ENCODE results near the gene CPNE9.
A peak's percentile ranks its signal among the peaks of the same experiment; 100 is the strongest.

CPNE9 gene, protein sequence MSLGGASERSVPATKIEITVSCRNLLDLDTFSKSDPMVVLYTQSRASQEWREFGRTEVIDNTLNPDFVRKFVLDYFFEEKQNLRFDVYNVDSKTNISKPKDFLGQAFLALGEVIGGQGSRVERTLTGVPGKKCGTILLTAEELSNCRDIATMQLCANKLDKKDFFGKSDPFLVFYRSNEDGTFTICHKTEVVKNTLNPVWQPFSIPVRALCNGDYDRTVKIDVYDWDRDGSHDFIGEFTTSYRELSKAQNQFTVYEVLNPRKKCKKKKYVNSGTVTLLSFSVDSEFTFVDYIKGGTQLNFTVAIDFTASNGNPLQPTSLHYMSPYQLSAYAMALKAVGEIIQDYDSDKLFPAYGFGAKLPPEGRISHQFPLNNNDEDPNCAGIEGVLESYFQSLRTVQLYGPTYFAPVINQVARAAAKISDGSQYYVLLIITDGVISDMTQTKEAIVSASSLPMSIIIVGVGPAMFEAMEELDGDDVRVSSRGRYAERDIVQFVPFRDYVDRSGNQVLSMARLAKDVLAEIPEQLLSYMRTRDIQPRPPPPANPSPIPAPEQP

DNA sequence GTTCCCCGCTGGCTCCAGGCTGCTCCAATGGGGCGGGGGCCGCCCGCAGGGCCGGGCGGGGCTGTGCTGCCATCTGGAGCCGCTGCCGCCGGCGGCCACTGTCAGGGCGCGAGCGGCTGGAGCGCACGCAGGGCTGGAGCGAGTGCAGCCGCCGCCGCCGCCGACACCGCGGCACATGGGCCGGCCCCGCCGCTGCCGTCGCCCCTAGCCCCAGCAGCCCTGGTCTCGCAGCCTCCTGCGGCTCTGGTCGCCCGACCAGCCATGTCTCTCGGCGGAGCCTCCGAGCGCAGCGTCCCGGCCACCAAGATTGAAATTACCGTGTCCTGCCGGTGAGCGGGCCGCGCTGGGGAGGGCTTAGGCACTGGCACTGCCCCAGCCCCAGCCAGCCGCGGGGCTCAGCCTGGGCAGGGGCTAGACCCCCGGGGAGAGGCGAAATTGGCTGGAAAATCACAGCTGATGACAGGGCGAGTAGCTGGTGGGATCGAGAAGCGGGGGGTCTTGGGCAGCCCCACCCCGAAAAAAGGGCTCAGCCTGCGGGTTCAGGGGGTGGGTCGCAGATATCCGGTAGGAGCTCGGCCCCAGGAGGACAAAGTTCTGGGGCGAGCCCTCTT, at the start of gene CPNE9:
Gene CPNE9 (plus strand): TSS at position 98 of the 611 bp plus-strand sequence. CDS start 164 bp downstream, at position 262.
- peak; percentile 13 for DNase-seq (ENCODE audit: low spot score)

DNA sequence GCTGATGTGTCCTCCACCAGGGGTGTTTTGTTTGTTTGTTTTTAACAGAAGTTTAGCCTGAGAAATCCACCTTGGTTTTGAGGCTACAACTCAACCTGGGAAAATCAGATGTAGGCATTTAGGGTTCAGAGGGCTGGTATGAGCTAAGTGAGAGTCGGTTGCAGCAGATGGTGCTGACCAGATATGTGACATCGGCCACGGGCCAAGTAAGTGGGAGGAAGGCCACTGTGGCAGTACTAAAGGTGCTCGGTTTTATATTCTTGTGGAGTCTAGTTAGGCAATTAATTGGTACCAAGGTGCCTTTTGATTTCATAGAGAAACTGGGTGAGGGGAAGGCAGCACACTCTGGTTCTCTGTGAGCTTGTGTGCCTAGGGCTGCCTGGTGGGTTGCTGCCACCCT, 43.8 kb upstream of the CPNE9 start:
- no peak for DNase-seq (ENCODE audit: low spot score)

GRCh38 chr3:9660972-9661371, 42.7 kb upstream of the CPNE9 start:
- DNase-seq (ENCODE audit: low spot score): no peak

DNA sequence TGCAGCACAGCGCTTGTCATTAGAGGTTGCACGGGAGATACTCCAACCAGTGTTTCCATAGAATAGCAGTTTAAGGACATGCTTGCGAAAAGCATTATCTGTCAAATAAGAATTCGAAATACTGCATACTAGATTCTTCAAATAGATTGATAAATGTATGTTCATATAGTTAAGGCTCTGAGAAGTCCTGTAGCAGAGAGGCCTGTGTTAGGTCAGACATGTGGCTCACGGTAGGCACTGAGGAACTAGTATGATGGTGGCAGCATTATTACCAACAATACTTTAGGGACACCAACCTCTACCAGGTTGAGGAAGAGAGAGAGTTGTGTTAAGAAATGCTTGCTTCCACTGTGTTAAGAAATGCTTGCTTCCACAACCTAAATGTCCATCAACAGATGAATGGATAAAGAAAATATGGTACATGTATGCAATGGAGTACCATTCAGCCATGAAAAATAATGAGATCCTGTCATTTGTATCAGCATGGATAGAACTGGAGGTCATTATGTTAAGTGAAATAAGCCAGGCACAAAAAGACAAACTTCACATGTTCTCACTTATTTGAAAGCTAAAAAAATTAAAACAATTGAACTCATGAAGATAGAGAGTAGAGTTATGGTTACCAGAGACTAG, 39.4 kb upstream of the CPNE9 start:
- DNase-seq (ENCODE audit: low spot score): no peak

- DNase-seq (ENCODE audit: low spot score): no peak
Observed at GRCh38 chr3:9666704-9667445, 36.8 kb upstream of the CPNE9 start.

GRCh38 chr3:9669277-9669676, 34.4 kb upstream of the CPNE9 start:
- no peak for DNase-seq (ENCODE audit: low spot score)

DNA sequence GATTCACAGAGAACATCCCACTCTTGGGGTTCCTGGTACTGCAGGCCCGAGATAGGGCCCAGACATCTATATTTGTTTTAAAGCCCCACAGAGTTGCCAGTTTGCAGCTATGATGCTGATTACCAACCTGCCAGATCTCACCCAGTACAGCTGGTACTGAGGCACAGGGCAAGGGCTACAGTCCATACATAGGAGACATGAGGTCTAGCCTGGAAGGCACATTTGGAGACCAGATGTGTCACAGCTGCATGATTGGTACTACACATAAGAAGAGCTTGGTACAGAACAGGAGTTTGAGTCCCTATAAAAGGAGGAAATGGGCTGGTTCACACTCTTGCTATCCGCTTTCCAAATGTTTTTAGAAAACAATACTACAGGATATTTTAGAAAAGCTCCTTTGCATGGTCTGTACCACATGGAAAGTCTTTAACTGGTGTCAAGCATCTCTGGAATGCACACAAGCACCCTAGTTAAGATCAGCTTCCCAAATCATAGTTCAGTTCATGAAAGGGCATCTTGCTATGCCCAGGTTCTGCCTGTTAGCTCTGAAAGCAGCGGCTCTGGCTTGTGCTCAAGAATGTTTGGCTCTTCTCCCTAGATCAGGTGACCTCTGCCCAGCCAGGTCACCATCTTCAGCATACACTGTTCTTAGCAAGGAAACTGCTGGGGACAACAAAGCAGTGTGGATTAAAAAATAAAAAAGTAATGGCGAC, 33.8 kb upstream of the CPNE9 start:
- peak; percentile 43 for DNase-seq (ENCODE audit: low spot score)

GRCh38 chr3:9673082-9673481, 30.6 kb upstream of the CPNE9 start:
- no peak for DNase-seq (ENCODE audit: low spot score)

DNA sequence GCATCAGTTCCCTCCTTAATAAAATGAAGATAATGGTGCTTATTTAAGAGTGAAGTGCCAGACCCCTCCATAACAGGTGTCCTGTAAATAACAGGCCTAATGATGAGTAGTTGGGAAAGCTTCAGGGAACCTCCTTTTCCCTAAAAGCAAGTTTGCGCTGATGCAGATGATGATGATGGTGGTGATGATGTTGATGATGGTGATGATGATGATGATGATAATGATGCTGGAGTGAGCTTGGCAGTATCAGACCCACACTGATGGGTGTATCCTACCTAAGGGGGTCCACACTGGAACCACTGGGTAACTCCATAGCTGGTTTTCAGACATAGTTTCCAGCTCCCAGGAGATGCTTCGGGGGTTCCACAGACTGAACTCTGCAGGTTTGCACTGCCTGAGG, 29.9 kb upstream of the CPNE9 start:
- no peak for DNase-seq (ENCODE audit: low spot score)

DNA sequence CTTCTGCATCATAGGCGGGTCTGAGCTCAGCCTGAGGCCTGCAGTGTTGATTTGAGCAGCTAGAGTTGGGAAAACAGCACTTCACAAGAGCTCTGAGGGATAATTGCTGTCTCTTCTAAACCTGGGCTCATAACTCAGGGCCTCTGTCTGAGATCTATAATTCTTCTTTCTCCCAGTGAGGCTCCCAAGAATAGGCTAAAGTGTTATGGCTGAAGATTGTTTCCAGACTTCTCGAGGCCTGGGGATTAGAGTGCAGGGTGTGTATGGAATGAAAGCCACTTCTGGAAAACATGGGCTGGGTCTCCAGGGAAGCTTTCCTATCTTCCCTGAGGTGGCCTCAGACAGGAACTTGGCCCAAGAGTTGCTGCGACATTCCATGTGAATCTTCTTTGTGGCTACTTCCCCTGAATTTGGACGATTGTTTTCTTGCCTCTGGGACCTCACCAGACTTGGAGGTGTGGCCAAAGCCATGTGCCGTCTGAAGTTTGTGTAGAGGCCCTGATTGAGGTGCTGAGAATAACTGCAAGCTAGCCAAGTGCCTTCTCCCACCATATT, 27.8 kb upstream of the CPNE9 start:
- DNase-seq (ENCODE audit: low spot score): no peak

DNA sequence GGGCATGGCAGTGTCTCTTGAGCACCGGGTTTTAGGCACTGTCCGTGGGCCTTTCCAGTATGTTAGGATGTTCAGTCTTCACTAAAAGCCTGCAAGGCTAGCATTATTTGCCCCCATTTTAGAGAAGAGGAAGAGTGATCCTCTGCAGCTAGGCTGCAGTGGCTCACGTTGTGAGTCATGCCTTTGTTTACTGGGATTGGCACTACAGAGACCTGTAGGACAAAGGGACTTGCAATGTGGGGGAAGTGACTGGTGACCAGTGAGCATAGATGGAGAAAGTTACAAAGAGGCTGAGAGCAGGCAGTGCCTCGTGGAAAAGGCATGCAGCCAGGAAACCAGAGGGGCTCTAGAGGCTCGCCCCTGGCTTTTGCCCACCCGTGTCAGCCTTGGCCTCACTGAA, 26.8 kb upstream of the CPNE9 start:
- peak; percentile 11 for DNase-seq (ENCODE audit: low spot score)

- no peak for DNase-seq (ENCODE audit: low spot score)
Observed at GRCh38 chr3:9678493-9678892, 25.1 kb upstream of the CPNE9 start.

GRCh38 chr3:9679476-9680080, 24.1 kb upstream of the CPNE9 start:
- DNase-seq (ENCODE audit: low spot score): no peak

DNA sequence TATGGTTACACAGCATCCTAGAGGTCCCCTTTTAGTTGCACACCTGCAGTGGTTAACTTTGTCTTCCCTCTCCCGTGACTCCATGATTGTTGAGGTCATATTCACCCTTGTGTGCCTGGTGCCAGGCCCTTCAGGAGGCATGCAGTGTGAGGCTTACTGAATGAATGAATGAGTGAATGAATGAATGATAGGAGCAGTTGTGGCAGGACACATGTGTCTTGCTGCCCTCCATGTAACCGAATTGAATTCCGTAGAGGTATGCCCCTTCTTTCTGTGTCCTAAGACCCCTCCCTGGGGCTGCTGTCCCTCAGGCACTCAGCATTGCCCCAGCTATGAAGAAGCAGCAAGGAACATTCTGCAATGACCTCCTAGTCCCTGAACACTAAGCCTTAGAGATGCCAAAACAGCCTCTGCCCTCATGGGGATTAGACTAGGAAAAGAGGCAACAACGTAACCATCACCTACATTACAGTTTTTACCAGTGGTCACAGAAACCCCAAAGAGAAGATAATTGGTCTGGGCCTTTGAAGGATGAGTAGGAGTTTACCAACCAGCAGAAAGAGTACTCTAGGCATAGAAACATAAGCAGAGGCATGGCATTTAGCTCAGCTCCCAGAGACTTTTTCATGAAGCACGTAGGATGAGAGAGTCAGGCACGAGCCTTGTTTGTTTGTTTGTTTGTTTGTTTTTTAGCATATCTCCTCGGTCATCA, 22.5 kb upstream of the CPNE9 start:
- DNase-seq (ENCODE audit: low spot score): no peak

DNA sequence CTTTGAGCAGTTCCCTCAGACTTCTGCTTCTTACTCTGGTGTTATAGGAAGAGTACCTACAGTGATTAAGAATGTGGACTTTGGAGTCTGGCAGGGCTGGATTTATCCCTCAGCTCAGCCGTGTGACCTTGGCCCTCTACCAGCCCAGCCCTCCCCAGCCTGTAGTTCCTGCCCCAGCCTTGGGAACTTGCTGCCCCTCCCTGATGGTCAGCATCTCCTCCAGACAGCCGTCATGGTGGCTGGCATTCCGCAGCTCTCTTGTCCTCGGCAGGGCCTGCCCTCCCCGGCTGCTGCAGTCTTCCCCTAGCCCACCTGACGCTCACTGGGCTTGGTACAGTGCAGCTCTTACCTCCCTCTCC, 21.9 kb upstream of the CPNE9 start:
- no peak for DNase-seq (ENCODE audit: low spot score)

DNA sequence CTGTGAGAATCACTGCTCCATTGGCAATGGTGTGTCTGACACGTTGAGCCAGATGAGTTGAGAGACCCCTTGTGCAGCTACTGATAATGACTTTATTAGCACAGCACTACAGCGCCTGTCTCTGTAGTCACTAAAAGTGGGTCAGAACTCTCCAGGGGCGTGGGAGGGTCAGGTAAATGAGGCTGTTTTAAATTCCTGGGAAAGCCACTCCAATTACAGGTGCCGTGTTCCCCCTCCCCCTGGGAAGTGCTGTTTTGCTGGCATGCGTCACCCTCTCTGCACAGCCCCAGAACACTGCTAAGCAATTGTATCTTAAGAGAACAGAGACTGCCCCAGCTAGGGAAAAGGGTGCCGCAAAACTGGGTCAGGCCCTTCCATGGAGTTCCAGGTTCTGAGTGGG, 21.5 kb upstream of the CPNE9 start:
- no peak for DNase-seq (ENCODE audit: low spot score)

DNA sequence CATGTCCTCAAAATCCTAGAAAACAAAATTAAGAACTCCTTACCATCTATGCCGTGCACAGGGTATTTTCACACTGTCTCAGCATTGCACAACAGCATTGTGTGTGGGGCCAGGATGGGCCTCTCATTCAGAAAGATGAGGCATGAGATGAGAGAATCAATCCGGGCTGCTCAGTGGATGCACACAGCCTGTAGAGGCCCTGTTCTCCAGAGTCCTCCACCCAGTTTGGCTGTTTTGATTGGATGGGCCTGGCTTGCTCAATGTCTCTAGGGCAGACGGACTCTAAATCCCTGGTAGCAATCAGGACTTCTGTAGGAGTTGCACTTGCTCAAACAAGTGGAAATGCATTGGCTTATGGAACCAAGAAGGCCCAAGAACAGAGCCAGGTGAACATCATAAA, 20.2 kb upstream of the CPNE9 start:
- DNase-seq (ENCODE audit: low spot score): no peak

DNA sequence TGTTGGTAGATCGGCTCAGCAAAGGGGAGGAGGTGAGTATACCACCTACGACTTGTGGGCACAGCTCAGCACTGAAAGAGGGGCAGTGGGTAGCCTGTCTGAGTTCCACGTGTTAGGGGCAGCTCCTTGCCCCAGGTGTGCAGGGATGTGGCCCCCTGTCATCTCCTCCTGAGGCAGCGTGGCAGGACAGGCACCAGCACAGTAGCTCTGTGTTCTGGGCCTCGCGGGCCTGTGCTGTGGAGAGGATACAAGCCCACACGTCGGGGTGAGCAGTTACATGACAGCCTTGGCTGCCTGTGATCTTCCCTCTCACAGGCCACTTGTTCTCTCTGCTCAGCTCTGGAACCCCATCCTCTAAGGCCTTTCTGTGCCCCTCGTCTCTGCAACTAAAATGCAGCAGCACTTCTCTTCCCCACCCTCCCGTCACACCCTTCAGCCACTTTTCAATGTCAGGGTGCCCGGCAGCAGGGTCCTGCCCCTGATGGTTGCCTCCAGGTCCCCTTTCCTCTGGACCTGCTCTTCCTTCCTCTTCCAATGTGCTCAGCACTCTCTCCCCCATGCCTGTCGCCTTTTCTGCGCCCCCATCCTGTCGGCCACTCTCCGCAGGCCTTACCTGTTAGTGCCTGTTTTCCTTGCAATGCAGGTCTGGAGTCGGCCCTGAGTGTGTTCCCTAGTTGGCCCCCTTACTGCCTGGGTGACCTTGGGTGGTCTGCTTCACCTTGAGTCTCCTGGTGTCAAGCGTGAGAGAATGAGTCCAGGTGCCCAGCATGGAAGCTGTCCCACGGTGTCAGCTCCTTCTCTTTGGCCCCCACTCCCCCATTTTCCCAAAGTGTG, 18.2 kb upstream of the CPNE9 start:
- DNase-seq (ENCODE audit: low spot score): no peak

GRCh38 chr3:9686050-9686550, 17.5 kb upstream of the CPNE9 start:
- no peak for DNase-seq (ENCODE audit: low spot score)

All from AG08395 (cell line).